CD4-positive, alpha-beta T cell treated with Interleukin-4 for 4 hours (primary cell): ENCODE data around the gene MASP2.
"Not testable (repeated sequence)": the region's sequence is repeated elsewhere in the genome, so short reads cannot be mapped to it uniquely, and the experiment has no call there.

ENCODE experiments used
- DNase-seq: peaks from one replicate; pipeline ENCODE4 v3.0.0-alpha.2; 2020

The MASP2 gene

DNA sequence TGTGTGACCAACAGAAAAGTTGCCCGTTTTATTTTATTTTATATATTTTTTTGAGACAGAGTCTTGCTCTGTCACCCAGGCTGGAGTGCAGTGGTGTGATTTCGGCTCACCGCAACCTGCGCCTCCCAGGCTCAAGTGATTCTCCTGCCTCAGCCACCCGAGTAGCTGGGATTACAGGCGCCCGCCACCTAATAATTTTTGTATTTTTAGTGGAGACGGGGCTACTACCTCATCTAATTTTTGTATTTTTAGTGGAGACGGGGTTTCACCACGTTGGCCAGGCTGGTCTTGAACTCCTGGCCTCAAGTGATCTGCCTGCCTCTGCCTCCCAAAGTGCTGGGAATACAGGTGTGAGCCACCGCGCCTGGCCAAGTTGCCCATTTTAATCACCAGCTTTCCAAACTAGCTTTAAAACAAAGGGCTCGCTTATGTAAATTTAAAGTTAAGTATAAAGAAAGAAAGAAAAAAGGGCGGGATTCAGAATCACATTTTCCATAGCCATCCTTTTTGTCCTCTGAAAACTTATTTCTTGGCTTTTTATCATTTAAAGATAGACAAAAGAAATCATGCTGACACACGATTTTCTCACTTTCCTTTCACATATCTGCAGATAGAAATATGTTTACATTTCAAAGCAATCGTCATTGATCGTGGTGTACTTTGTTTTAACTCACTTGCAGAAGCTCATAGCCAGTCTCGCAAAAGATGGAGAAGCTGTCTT is 9.9 kb downstream of the MASP2 start:
- DNase-seq, result not testable (repeated sequence)

DNA sequence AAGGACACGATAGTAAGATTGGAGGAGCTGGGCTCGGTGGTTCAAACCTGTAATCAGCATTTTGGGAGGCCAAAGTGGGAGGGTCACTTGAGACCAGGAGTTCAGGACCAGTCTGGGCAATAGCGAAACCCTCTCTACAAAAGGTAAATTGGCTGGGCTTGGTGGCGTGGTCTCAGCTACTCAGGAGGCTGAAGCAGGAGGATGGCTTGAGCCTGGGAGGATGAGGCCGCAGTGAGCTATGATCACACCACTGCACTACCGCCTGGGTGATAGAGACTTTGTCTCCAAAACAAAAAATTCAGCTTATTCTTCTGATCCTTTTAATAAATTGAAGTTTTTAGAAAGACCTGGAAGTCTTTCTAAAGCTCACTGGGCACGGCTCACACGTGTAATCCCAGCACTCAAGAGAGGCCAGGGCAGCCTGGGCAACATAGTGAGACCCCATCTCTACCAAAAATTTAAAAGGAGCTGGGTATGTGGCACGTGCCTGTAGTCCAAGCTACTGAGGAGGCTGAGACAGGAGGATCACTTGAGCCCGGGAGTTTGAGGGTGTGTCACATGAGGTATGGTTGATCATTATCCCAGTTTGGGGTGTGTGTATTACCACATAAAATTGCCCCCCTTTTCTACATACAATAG is 15.3 kb downstream of the MASP2 start:
- DNase-seq, result no peak

DNA sequence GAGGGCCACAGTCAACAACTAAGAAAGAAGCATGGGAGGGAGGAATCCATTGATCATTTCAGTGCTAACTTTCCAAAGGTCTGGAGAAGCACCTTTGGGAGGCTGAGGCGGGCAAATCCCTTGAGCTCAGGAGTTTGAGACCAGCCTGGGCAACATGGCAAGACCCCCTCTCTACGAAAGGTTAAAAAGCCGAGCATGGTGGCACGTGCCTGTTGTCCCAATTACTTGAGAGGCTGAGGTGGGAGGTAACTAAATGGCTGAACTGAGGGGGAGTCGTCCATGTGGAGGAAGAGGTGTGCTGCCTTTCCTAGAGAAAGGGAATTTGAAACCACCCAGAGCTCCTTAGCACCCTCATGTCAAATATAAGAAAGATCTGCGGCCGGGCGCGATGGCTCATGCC is 16.2 kb downstream of the MASP2 start:
- DNase-seq, result no peak

GRCh38 chr1:11028018-11028417 is 19.0 kb downstream of the MASP2 start:
- DNase-seq, result no peak

- no peak for DNase-seq
These were observed 19.7 kb downstream of the MASP2 start for GRCh38 chr1:11027316-11027715.

- DNase-seq, result no peak
These were observed 20.1 kb downstream of the MASP2 start for GRCh38 chr1:11026903-11027302.

GRCh38 chr1:11026052-11026451 is 21.0 kb downstream of the MASP2 start:
- DNase-seq, result no peak

DNA sequence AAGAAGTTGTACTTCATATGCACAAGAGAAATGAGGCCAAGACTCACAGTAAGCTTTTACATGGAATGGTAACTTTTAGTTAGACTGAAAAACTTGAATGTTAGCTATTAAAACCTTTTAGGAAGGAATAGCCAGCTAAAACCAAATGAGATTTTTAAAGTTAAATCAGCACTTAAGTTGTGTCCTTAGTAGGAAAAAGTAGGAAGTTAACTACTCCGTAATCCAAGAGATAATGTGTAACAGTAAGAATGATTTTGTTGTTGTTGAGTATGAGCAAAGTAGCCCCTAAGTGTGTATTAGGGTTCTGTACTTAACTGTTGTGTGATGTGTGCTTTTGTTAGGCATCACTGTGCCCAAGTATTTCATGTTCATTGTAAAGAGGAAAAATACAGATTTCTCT is 21.4 kb downstream of the MASP2 start:
- no peak for DNase-seq

GRCh38 chr1:11024874-11025203 is 22.2 kb downstream of the MASP2 start:
- no peak for DNase-seq

- DNase-seq, result no peak
These were observed 22.7 kb downstream of the MASP2 start for GRCh38 chr1:11024154-11024873.

- DNase-seq, result no peak
These were observed 23.8 kb downstream of the MASP2 start for GRCh38 chr1:11023201-11023600.

GRCh38 chr1:11019971-11020370 is 27.1 kb downstream of the MASP2 start:
- no peak for DNase-seq

DNA sequence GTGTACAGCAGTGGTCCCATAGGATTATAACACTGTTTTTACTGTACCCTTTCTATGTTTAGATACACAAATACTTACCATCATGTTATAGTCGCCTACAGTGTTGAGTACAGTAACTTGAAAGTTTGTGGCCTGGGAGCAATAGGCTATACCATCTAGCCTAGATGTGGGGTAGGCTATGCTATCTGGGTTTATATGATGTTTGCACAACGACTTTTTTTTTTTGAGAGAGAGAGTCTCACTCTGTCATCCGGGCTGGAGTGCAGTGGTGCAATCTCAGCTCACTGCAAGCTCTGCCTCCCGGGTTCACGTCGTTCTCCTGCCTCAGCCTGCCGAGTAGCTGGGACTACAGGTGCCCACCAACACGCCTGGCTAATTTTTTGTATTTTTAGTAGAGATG is 27.7 kb downstream of the MASP2 start:
- not testable (repeated sequence) for DNase-seq

DNA sequence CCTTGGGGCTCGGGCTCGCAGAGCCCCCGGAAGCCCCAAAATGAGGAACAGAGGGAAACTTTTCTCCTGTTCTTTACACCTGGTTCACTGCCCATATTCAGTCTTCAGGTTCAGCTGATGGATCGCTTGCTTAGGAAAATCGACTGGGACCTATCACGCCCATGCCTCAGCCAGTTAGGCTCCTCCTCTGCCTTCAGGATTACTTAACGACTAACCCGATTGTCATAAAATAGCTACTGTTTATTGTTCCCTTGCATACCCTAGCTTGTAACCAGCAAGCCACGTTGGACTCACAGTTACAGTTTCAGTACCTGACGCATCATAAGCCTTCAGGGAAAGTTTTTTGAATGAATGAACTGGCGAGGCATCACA is 33.9 kb downstream of the MASP2 start:
- no peak for DNase-seq

GRCh38 chr1:11012260-11013159 is 34.5 kb downstream of the MASP2 start, which contains the start of gene TARDBP:
TSS of gene TARDBP (plus strand) at chr1:11012654. CDS start at chr1:11013728, 1,074 bp downstream.
- peak; percentile 86 for DNase-seq

DNA sequence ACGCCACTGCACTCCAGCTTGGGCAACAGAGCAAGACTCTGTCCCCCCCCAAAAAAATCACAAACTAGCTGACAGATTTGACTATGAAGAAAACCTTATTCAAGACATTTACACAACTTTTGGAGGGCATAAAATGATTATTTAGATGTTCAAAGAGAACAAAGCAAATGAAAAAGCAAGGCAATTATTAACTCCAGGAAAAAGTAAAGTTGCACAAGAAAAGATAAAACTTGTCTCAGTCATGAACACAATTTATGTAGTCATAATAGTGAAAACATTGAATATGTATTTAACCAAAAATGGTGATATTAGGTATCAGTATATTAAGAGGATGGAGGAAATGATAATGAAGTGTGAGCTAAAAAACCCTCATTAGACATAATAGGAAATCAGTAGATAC is 46.5 kb downstream of the MASP2 start:
- no peak for DNase-seq

GRCh38 chr1:10996100-10996499 is 50.9 kb downstream of the MASP2 start:
- no peak for DNase-seq

GRCh38 chr1:10992864-10993263 is 54.2 kb downstream of the MASP2 start:
- DNase-seq, result no peak

DNA sequence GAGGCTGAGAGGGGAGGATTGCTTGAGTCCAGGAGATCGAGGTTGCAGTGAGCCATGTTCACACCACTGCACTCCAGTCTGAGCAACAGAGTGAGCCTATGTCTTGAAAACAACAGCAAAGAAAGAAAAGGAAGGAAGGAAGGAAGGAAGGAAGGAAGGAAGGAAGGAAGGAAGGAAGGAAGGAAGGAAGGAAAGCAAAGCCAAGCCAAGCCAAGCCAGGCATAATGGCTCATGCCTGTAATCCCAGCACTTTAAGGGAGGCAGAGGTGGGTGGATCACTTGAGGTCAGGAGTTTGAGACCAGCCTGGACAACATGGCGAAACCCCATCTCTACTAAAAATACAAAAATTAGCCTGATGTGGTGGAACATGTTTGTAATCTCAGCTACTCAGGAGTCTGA is 55.0 kb downstream of the MASP2 start:
- DNase-seq, result not testable (repeated sequence)

DNA sequence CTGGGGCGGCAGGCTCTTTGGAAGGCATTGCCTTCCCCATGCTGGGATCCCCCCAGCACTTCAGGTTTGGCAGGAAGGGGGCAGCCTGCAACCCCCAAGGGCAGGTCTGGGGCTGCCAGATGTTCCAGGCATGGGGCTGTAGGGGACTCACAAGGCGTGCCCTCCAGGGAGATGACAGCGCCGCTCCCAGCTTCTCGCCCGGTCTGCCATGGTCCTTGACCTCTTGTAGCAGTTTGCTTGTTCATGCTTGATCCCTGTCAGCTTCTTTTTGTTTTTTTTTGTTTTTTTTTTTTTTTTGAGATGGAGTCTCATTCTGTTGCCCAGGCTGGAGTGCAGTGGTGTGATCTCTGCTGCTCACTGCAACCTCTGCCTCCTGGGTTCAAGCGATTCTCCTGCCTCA is 56.2 kb downstream of the MASP2 start:
- DNase-seq, result no peak

DNA sequence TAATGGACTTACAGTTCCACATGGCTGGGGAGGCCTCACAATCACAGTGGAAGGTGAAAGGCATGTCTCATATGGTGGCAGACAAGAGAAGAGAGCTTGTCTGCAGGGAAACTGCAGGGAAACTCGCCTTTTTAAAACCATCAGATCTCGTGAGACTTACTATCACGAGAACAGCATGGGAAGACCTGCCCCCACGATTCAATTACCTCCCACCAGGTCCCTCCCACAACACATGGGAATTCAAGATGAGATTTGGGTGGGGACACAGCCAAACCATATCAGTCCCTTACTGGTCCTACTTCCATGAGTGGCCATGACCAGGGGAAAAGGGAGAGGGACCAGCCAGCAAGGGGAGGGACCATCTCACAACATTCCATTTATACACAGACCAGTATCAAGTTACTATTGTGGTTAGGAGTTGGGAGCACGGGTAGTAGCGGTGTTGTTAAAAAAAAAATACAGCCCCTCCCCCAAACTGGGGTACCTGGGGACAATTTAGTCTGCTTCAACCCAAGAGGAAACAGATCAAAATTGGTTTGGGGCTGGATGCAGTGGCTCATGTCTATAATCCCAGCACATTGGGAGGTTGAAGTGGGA is 57.0 kb downstream of the MASP2 start:
- not testable (repeated sequence) for DNase-seq

DNA sequence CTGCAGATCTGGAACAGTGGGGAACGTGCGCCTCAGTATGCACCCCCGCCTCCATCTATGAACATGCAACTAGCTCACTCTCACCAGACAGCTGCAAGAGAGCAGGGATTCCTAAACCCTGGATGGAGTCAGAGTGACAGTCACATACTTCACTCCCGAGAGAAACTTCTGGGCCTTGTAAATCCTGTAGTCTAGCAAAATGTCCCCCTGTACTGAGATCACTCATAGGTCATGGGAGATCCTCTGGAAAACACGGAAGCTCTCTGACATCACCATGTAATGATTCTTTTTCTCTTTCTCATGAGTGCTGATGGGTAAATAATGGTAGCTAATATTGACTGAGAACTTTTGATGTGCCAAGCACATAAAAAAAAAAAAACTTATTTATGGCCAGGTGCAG is 57.9 kb downstream of the MASP2 start:
- no peak for DNase-seq
